Ureter (tissue), 1 donor: ENCODE measurements around the gene LMX1B. TPM values are rescaled to one million over a fixed set of nuclear protein-coding genes. Genes with fewer than 3 reads are reported as not detected.
A peak's percentile ranks its signal among the peaks of the same experiment; 100 is the strongest.
"Not testable (repeated sequence)": the region's sequence is repeated elsewhere in the genome, so short reads cannot be mapped to it uniquely, and the experiment has no call there.

ENCODE experiments used
- DNase-seq: peaks from one replicate; pipeline ENCODE4 v3.0.0-alpha.2; 2020; ENCODE audit warnings: low spot score
- total RNA-seq: library from RNA; stranded (reverse); gene quantifications from one replicate; pipeline ENCODE4 v1.2.4, GENCODE V29; 2023
- donor health status: DM: yes; HTN: yes; CAD: no.

The LMX1B gene
- total RNA-seq, 1 donor from 2014 or later = not detected

- DNase-seq = peak; percentile 25
Observed at GRCh38 chr9:126708178-126708577, 94.5 kb downstream of the LMX1B start.

- DNase-seq = peak; percentile 19
Observed at GRCh38 chr9:126709241-126709640, 95.5 kb downstream of the LMX1B start.

GRCh38 chr9:126715382-126715781 is 101.7 kb downstream of the LMX1B start:
- no peak for DNase-seq

GRCh38 chr9:126717441-126717840 is 103.7 kb downstream of the LMX1B start:
- DNase-seq = not testable (repeated sequence)

- DNase-seq = peak; percentile 89
Observed at GRCh38 chr9:126719618-126720031, 105.9 kb downstream of the LMX1B start.

GRCh38 chr9:126720036-126720435 is 106.3 kb downstream of the LMX1B start:
- DNase-seq = no peak

- no peak for DNase-seq
Observed at GRCh38 chr9:126720661-126721563, 107.2 kb downstream of the LMX1B start.

GRCh38 chr9:126721564-126721981 is 107.8 kb downstream of the LMX1B start:
- DNase-seq = no peak

GRCh38 chr9:126722252-126722921 is 108.7 kb downstream of the LMX1B start:
- peak; percentile 85 for DNase-seq

- DNase-seq = peak; percentile 61
Observed at GRCh38 chr9:126722922-126723806, 109.4 kb downstream of the LMX1B start.

GRCh38 chr9:126723807-126724172 is 110.1 kb downstream of the LMX1B start:
- DNase-seq = no peak

- no peak for DNase-seq
Observed at GRCh38 chr9:126724226-126724625, 110.5 kb downstream of the LMX1B start.

GRCh38 chr9:126725485-126725884 is 111.8 kb downstream of the LMX1B start:
- DNase-seq = not testable (repeated sequence)

- not testable (repeated sequence) for DNase-seq
Observed at GRCh38 chr9:126728210-126728609, 114.5 kb downstream of the LMX1B start.

- not testable (repeated sequence) for DNase-seq
Observed at GRCh38 chr9:126730592-126730991, 116.9 kb downstream of the LMX1B start.

- no peak for DNase-seq
Observed at GRCh38 chr9:126733005-126733404, 119.3 kb downstream of the LMX1B start.

GRCh38 chr9:126734877-126735276 is 121.1 kb downstream of the LMX1B start:
- DNase-seq = no peak

GRCh38 chr9:126735482-126735881 is 121.8 kb downstream of the LMX1B start:
- no peak for DNase-seq

- DNase-seq = no peak
Observed at GRCh38 chr9:126738553-126738952, 124.8 kb downstream of the LMX1B start.

- DNase-seq = no peak
Observed at GRCh38 chr9:126743041-126743440, 129.3 kb downstream of the LMX1B start.

GRCh38 chr9:126745574-126746411 is 132.1 kb downstream of the LMX1B start:
- no peak for DNase-seq
